HG03135 (cell line): ENCODE results near the gene CLTCL1.
"Not testable (repeated sequence)": the region's sequence is repeated elsewhere in the genome, so short reads cannot be mapped to it uniquely, and the experiment has no call there.

Experiments
- ATAC-seq: cut with Tn5 transposase; IDR thresholded peaks from one replicate; pipeline ENCODE4 v1.9.1; 2021; ENCODE audit warnings: mild to moderate bottlenecking, moderate library complexity; ENCODE audit not compliant: unreplicated experiment

The CLTCL1 gene

GRCh38 chr22:19256362-19256761, 35.2 kb downstream of the CLTCL1 start:
- ATAC-seq, result not testable (repeated sequence)

- no peak for ATAC-seq
Measured at GRCh38 chr22:19253143-19253542, 38.4 kb downstream of the CLTCL1 start.

GRCh38 chr22:19244600-19245352, 46.7 kb downstream of the CLTCL1 start:
- ATAC-seq, result no peak

- no peak for ATAC-seq
Measured at GRCh38 chr22:19242699-19243098, 48.8 kb downstream of the CLTCL1 start.

- no peak for ATAC-seq
Measured at GRCh38 chr22:19241593-19241906, 50.0 kb downstream of the CLTCL1 start.

GRCh38 chr22:19240813-19241592, 50.5 kb downstream of the CLTCL1 start:
- ATAC-seq, result no peak

- ATAC-seq, result no peak
Measured at GRCh38 chr22:19239464-19239863, 52.1 kb downstream of the CLTCL1 start.

- no peak for ATAC-seq
Measured at GRCh38 chr22:19238900-19239299, 52.6 kb downstream of the CLTCL1 start.

GRCh38 chr22:19235874-19236273, 55.6 kb downstream of the CLTCL1 start:
- ATAC-seq, result no peak

GRCh38 chr22:19234126-19234896, 57.2 kb downstream of the CLTCL1 start:
- ATAC-seq, result no peak

- no peak for ATAC-seq
Measured at GRCh38 chr22:19233189-19233661, 58.3 kb downstream of the CLTCL1 start.

- ATAC-seq, result no peak
Measured at GRCh38 chr22:19232623-19233022, 58.9 kb downstream of the CLTCL1 start.

- ATAC-seq, result no peak
Measured at GRCh38 chr22:19231986-19232385, 59.5 kb downstream of the CLTCL1 start.

- no peak for ATAC-seq
Measured at GRCh38 chr22:19229600-19229999, 61.9 kb downstream of the CLTCL1 start.

GRCh38 chr22:19228179-19228578, 63.3 kb downstream of the CLTCL1 start:
- no peak for ATAC-seq

- no peak for ATAC-seq
Measured at GRCh38 chr22:19226428-19226827, 65.1 kb downstream of the CLTCL1 start.

GRCh38 chr22:19225560-19225959, 66.0 kb downstream of the CLTCL1 start:
- ATAC-seq, result no peak

- ATAC-seq, result no peak
Measured at GRCh38 chr22:19224985-19225384, 66.5 kb downstream of the CLTCL1 start.

- no peak for ATAC-seq
Measured at GRCh38 chr22:19224557-19224956, 67.0 kb downstream of the CLTCL1 start.

GRCh38 chr22:19223617-19224016, 67.9 kb downstream of the CLTCL1 start:
- ATAC-seq, result no peak

- ATAC-seq, result no peak
Measured at GRCh38 chr22:19223110-19223509, 68.4 kb downstream of the CLTCL1 start.
